Stomach smooth muscle (tissue), 2 donors: Measurements from ENCODE around the gene VPS45.

Experiments used
- H3K27ac ChIP-seq: one replicate; pipeline ENCODE4 v1.7.0; 2013; ENCODE audit warnings: mild to moderate bottlenecking, low read length, inconsistent platforms
- H3K27me3 ChIP-seq, 2 donors: one replicate each; pipeline ENCODE4 v1.7.0; 2013; ENCODE audit warnings: low read length in 2 of 2; ENCODE audit not compliant: insufficient read depth in 2 of 2, control insufficient read depth in 1 of 2
- H3K36me3 ChIP-seq, 2 donors: one replicate each; pipeline ENCODE4 v1.7.0; 2013; ENCODE audit warnings: low read length in 2 of 2; ENCODE audit not compliant: control insufficient read depth in 2 of 2, insufficient read depth in 2 of 2
- H3K4me1 ChIP-seq: one replicate; pipeline ENCODE4 v1.7.0; 2013; ENCODE audit warnings: low read length; ENCODE audit not compliant: control insufficient read depth, insufficient read depth
- H3K4me3 ChIP-seq, 2 donors: one replicate each; pipeline ENCODE4 v1.7.0; 2013; ENCODE audit warnings: low read length in 2 of 2
- H3K9ac ChIP-seq, 2 donors: one replicate each; pipeline ENCODE4 v1.7.0; 2013; ENCODE audit warnings: low read length in 2 of 2, mild to moderate bottlenecking in 1 of 2
- H3K9me3 ChIP-seq, 2 donors: one replicate each; pipeline ENCODE4 v1.7.0; 2013; ENCODE audit warnings: low read length in 2 of 2; ENCODE audit not compliant: control insufficient read depth in 2 of 2
- donor health status: healthy.
- donor health status: Pancreatic carcinoma.

VPS45 gene

DNA sequence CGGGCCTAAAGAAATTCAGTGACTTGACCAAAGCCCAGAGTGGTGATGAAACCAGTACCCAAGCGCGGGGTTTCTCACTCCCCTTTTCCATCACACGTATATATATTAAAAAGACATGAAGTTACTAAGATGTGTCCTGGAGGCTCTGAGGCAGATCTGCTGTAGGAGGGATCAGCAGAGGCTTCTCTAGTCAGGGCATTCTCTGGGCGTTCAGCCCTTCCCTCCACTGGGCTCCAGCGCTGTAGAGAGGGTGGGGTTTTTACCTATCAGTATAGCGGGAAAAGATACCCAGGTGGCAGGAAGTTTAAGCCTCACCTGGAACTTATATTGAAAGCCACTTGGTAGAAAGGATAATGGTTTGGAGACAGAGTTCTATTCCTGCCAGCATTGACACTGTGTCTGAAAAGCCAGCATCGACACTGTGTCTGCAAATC, 81.3 kb downstream of the VPS45 start:
- peaks cover 26% of the 10 kb centered on the region for H3K4me1 ChIP-seq
- peak overlapping the region; percentile 92 to 98 for H3K9ac ChIP-seq
- H3K27ac ChIP-seq = peak overlapping the region; percentile 98
- H3K27me3 ChIP-seq = no peaks in the 10 kb centered on the region
- peaks cover 20 to 23% of the 10 kb centered on the region in 2 donors for H3K36me3 ChIP-seq
- H3K9me3 ChIP-seq = no peaks in the 10 kb centered on the region
- H3K4me3 ChIP-seq = peak overlapping the region; percentile 81 to 94

DNA sequence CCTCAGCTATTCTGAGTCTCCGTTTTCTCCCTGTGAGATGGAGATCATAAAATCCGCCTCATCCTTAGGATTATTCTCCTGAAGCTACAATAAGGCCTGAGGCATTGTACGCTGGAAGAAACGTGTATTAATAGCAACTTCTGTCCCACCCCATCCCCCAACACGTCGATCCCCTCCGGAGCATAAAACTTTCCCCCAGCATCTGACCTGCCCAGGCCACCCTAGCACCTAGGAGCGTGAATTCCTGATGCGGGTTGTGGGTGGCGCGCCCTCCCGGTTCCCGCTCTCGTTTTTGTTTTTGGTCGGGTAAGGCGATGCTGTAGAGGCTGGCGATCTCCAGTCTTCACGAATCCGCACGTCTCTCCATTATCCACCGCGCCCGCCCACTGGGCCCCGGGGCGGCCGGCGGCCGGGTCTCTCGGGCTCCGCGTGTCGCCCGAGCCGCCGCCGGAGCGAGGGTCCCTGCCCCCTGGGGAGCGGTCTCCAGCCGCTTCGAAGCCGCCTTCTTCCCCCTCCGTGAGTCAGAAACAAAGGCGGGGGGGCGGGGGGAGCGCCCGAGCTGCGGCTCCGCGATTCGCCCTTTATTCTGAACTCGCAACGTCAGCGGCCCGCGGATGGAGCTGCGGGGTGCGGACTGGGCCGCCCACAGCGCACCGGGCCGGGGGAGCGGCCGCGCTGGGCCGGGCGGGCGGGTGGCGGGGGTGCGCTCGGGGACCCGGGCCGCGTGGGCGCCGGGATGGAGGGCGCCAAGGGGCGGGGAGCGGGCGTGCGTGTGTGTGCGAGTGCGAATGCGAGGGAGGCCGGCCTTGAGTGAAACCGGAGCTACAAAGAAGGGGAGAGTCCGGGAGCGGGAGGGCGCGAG, 81.9 kb downstream of the VPS45 start, which contains the start of gene PLEKHO1:
Gene PLEKHO1, plus strand, starts transcription at position 646 of the 862 bp plus-strand sequence. CDS start 342 bp downstream, outside the sequence.
- peak within 1 kb of the TSS; percentile 97 to 100 for H3K9ac ChIP-seq
- peak within 1 kb of the TSS; percentile 99 for H3K27ac ChIP-seq
- H3K27me3 ChIP-seq = no peaks in the 10 kb centered on the region
- peak within 1 kb of the TSS; percentile 81 to 94 for H3K4me3 ChIP-seq
- H3K9me3 ChIP-seq = no peaks in the 10 kb centered on the region
- H3K36me3 ChIP-seq = peaks cover 26 to 27% of the 10 kb centered on the region in 2 donors
- peaks cover 33% of the 10 kb centered on the region for H3K4me1 ChIP-seq

DNA sequence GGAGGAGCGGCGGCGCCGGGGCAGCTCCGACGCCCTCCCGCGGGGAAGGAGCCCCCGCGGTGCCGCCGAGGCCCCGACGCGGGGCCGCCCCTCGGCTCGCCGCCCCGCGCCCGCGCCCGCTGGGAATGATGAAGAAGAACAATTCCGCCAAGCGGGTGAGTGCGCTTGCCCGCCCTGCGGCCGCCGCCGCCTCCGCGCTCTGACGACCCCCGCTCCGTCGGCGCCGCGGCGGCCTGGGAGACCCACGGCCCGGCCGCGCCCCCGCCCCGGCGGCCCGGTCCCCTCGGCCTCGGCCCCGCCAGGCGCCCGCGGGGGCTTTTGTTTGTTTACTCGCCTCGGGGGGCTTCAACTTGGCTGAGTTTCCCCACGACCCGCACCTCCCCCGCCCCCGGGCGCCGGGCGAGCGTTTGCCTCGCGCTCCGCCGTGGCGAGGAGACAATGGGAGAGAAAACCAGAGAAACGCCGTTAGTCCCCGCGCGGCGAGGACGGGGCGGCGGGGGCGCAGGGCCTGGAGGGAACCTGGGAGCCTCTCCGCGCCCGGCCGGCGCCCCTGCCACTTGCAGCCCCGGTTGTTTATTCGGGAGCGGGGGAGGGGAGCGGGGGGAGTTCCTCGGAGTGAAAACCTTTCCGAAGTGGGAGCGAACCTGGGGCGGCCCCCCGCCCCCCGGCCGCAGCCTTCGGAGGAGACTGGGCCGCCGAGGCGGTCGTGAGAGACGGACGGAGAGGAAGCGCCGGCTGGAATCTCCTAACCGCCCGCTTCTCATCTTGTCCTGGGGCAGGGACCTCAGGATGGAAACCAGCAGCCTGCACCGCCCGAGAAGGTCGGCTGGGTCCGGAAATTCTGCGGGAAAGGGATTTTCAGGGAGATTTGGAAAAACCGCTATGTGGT, 82.8 kb downstream of the VPS45 start:
- Histone ChIP-seq H3K36me3 (peaks cover 31 to 32% of the 10 kb centered on the region in 2 donors), H3K4me3 (peak overlapping the region; percentile 81 to 94), H3K27ac (peak overlapping the region; percentile 99), H3K9ac (peak overlapping the region; percentile 97 to 100), H3K9me3 (no peaks in the 10 kb centered on the region), H3K27me3 (no peaks in the 10 kb centered on the region), H3K4me1 (peaks cover 41% of the 10 kb centered on the region)

DNA sequence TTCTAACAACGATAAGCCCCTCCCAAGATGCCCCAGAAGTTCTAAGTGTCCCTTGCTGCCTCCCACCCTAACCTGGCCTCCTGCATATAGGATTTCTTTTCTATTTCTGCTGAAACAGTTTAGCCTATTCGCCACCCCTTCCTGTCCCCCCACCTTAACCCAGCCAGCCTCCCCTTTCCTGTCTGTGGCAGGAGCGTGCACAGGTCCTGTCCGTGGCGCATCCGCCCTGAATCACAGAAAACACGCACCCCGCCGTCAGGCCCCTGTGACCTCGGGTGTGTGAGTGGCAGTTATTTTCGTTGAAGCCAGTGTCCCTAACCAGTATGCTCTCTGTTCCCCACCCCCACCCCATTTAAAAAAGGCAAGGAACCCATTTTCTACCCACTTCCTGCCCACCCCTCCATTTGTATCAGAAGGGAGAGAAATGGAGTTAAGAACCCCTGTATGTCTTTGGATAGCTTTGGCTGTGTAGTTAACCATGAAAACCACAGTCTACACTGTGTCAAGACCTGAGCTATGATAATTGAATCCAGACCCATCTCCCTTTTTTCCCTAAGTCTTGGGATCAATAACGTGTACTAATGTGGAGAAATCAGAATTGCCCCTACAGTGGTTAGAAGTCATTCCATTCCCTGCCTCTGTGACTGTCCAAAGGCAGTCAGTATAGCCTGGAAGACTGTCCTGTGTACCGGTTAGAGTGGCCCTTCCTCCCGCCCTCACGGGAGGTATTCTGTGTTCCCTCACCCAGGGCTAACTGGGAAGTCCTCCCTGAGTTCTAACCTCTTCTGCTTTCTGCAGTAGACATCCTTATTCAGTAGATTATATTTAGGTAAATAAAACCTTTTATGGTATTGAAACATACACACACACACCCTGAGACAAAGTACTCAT, 84.0 kb downstream of the VPS45 start:
- peak overlapping the region; percentile 99 for H3K27ac ChIP-seq
- no peaks in the 10 kb centered on the region for H3K9me3 ChIP-seq
- peaks cover 51% of the 10 kb centered on the region for H3K4me1 ChIP-seq
- peak overlapping the region; percentile 97 to 100 for H3K9ac ChIP-seq
- H3K36me3 ChIP-seq = peaks cover 42 to 44% of the 10 kb centered on the region in 2 donors
- H3K4me3 ChIP-seq = peak overlapping the region; percentile 81 to 94
- no peaks in the 10 kb centered on the region for H3K27me3 ChIP-seq

DNA sequence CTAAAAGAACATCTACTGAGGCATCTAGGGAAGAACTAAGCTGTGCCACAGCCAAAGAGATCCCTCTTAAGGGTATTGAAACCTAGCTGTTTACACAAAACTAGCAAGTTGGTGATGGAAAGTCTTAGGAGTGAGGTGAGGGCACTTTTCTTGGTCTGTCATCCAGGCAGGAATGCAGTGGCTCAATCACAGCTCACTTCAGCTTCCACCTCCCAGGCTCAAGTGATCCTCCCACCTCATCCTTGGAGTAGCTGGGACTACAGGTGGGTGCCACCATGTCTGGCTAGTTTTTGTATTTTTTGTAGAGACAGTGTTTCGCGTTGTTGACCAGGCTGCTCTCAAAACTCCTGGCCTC, 84.6 kb downstream of the VPS45 start:
- peak overlapping the region; percentile 99 for H3K27ac ChIP-seq
- H3K27me3 ChIP-seq = no peaks in the 10 kb centered on the region
- H3K9ac ChIP-seq = peak overlapping the region; percentile 77 to 97
- H3K36me3 ChIP-seq = peaks cover 48 to 50% of the 10 kb centered on the region in 2 donors
- H3K4me3 ChIP-seq = peak overlapping the region; percentile 81 to 94
- peaks cover 53% of the 10 kb centered on the region for H3K4me1 ChIP-seq
- no peaks in the 10 kb centered on the region for H3K9me3 ChIP-seq

DNA sequence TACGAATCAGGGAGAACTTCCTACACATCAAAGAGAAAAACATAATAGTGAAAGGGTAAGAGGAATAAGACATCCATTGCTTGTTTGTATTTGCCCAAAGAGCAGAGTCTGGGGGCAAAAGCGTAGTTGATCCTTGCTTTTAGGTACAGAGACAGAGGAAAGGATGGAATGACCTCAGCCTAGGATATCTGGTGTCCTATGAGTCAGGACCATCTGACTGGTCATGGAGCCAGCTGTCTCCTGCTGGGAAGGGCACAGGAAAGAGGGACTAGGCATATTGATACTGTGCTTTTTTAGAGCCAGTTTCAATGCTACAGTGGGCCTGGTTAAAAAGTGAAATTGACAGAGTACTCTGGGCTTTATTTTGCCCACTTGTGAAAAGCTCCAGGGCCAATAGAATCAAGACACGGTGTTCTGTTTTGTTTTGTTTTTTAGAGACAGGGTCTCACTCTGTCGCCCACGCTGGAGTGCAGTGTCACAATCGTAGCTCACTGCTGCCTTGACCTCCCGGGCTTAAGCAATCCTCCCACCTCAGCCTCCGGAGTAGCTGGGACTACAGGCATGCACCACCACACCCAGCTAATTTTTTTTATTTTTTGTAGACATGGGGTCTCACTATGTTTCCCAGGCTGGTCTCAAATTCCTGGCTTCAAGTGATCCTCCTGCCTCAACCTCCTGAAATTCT, 85.3 kb downstream of the VPS45 start:
- no peaks in the 10 kb centered on the region for H3K27me3 ChIP-seq
- H3K36me3 ChIP-seq = peaks cover 56 to 58% of the 10 kb centered on the region in 2 donors
- peak overlapping the region; percentile 99 for H3K27ac ChIP-seq
- no peaks in the 10 kb centered on the region for H3K9me3 ChIP-seq
- H3K4me3 ChIP-seq = peak overlapping the region; percentile 81 to 94
- peaks cover 55% of the 10 kb centered on the region for H3K4me1 ChIP-seq
- H3K9ac ChIP-seq = peak overlapping the region; percentile 77 to 97

DNA sequence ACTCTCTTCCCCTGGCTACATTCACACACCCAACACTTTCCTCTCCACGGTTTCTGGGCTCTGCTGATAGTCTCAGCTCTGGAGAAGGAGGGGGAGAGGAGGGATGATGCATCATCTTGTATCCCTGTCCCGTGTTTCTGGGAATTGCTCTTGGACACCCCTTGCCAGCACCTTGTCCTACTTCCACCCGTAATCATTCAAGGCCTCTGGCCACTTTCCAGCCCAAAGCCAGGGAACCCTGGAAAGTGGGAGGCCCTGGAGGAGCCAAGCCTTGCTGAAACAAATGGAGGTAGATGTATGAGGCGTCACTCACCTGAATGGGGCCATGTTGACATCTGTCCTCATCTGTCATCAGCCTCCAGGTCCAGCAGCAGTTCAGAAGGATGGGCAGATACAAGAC, 86.6 kb downstream of the VPS45 start:
- H3K36me3 ChIP-seq = peaks cover 65 to 69% of the 10 kb centered on the region in 2 donors
- peak overlapping the region; percentile 78 to 97 for H3K9ac ChIP-seq
- no peaks in the 10 kb centered on the region for H3K9me3 ChIP-seq
- H3K27me3 ChIP-seq = no peaks in the 10 kb centered on the region
- H3K4me1 ChIP-seq = peaks cover 67% of the 10 kb centered on the region
- H3K4me3 ChIP-seq = peak overlapping the region; percentile 55 to 94
- peak overlapping the region; percentile 99 for H3K27ac ChIP-seq

DNA sequence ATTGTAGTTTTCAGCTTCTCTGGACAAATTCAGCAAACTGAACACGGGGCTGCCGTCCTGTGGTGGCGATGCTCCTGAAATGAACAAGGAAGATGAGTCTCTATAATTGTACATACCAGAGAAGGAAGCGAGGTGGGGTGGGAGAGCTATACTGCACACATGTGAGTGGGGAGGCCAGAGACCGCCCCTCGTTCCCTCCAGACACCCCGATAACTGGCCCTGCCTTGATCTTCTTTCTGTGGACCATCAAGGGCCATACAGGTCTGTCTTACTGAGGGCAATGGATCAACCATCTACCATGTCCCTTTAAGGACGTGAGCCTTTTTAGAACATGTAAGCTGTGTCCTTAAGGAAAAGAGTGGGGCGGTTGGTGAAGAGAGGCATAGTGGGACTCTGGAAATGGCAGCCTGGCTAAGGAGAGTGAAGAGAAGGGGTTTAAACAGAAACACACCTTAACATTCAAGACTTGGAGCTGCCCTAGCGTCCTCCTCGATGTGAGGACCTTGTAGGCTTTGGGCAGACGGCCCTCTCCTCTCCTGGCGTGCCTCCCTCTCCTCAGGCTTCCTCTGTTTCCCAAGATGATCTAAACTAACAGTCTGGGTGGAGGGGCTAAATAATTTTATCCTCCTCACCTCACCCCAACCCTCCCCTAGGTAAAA, 88.0 kb downstream of the VPS45 start:
- Histone ChIP-seq H3K4me3 (peak overlapping the region; percentile 55 to 94), H3K36me3 (peaks cover 72 to 77% of the 10 kb centered on the region in 2 donors), H3K27me3 (no peaks in the 10 kb centered on the region), H3K9ac (peak overlapping the region; percentile 78 to 97), H3K4me1 (peaks cover 80% of the 10 kb centered on the region), H3K9me3 (no peaks in the 10 kb centered on the region), H3K27ac (peak overlapping the region; percentile 99)

DNA sequence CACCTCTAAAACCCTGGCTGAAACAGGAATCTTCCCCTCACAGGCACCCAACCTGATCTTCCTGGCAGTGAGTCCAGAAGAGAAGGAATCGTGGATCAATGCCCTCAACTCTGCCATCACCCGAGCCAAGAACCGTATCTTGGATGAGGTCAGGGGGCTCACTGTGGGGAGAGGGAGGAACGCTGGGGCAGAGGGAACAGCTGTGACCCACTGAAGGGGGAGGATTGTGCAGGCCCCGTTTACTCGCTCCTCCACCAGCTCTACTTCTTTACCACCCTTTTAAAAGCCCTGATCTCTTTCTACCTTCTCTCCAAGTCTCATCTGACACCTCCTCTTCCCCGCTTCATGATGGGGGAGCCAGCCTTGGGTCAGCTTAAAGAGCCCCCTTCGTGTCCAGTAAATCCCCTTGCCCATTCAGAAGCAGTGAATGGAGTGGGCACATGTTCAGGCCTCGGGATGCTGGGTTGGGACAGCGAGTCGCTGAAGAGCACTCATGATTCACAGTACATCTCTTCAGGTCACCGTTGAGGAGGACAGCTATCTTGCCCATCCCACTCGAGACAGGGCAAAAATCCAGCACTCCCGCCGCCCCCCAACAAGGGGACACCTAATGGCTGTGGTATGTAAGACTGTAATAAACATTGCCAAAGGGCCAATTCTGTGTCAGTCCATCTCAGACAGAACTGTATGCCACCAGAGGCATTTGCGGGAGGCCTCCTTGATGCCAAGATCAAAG, 89.5 kb downstream of the VPS45 start:
- no peaks in the 10 kb centered on the region for H3K9me3 ChIP-seq
- H3K27me3 ChIP-seq = no peaks in the 10 kb centered on the region
- H3K9ac ChIP-seq = peak overlapping the region in 1 of 2 donors; percentile 97
- H3K36me3 ChIP-seq = peaks cover 65 to 67% of the 10 kb centered on the region in 2 donors
- H3K4me3 ChIP-seq = peak overlapping the region in 1 of 2 donors; percentile 22
- H3K27ac ChIP-seq = peak overlapping the region; percentile 99
- H3K4me1 ChIP-seq = peaks cover 94% of the 10 kb centered on the region
